Activated T-cell treated with anti-CD3 and anti-CD28 coated beads, Interleukin-2, amount 50 U/mL, for 48 hours (primary cell): Measurements from ENCODE around the gene SLC36A3.
"Not testable (repeated sequence)": the region's sequence is repeated elsewhere in the genome, so short reads cannot be mapped to it uniquely, and the experiment has no call there.

Source experiments
- DNase-seq, 2 experiments: peaks; one replicate each; pipeline ENCODE4 v3.0.0-alpha.2; 2020

Gene SLC36A3

GRCh38 chr5:151237685-151238084 lies 65.9 kb downstream of the SLC36A3 start:
- no peak for DNase-seq

GRCh38 chr5:151236888-151237287 lies 66.7 kb downstream of the SLC36A3 start:
- DNase-seq, result no peak

- DNase-seq, result not testable (repeated sequence)
Observed at GRCh38 chr5:151235239-151235571, 68.4 kb downstream of the SLC36A3 start.

- DNase-seq, result peak in 1 of 2 experiments; percentile 51
Observed at GRCh38 chr5:151234476-151235238, 68.9 kb downstream of the SLC36A3 start.

- no peak for DNase-seq
Observed at GRCh38 chr5:151233616-151234085, 69.9 kb downstream of the SLC36A3 start.

- DNase-seq, result no peak
Observed at GRCh38 chr5:151231359-151231758, 72.2 kb downstream of the SLC36A3 start.

GRCh38 chr5:151230048-151230680 lies 73.4 kb downstream of the SLC36A3 start:
- no peak for DNase-seq

GRCh38 chr5:151228986-151229385 lies 74.6 kb downstream of the SLC36A3 start:
- DNase-seq, result no peak

- no peak for DNase-seq
Observed at GRCh38 chr5:151227918-151228447, 75.6 kb downstream of the SLC36A3 start.
